ENCODE results near the gene TAPBP.

GRCh38 chr6:33316603-33317418, 2.9 kb upstream of the TAPBP start:
- TF ChIP-seq CTCF (IDR thresholded peaks at IDR 0.05; ENCODE audit: low read length) (no peak), EZH2 (IDR thresholded peaks at IDR 0.05; ENCODE audit: borderline replicate concordance, low read length) (no peak)

All from OCI-LY1 (cell line).